Left lung (tissue), 10 donors: ENCODE results near the gene DGCR2. TPM values are rescaled to one million over a fixed set of nuclear protein-coding genes. Genes with fewer than 3 reads are reported as not detected.
"Not testable (repeated sequence)": the region's sequence is repeated elsewhere in the genome, so short reads cannot be mapped to it uniquely, and the experiment has no call there.

ENCODE experiments used
- ATAC-seq: fragments of 200-7000 bp; cut with Tn5 transposase; one replicate; pipeline ENCODE4 v1.9.1; 2020; ENCODE audit warnings: moderate library complexity
- DNase-seq, 4 donors: peaks; one replicate each; pipeline ENCODE4 v3.0.0-alpha.2; 2013 to 2020
- H3K27ac ChIP-seq, 2 donors: fragments of 200-600 bp; sonication (generic) in 1 of 2; one replicate each; pipeline versions ENCODE4 v1.5.0 to v1.8.0; 2020 to 2021
- H3K27me3 ChIP-seq, 2 donors: fragments of 200-600 bp; sonication (generic) in 1 of 2; one replicate each; pipeline versions ENCODE4 v1.5.0 to v1.8.0; 2020 to 2021
- H3K36me3 ChIP-seq, 2 donors: fragments of 200-600 bp; sonication (generic) in 1 of 2; one replicate each; pipeline versions ENCODE4 v1.5.0 to v1.8.0; 2020 to 2021
- H3K4me1 ChIP-seq, 2 donors: fragments of 200-600 bp; one replicate each; pipeline ENCODE4 v1.8.0; 2021
- H3K4me3 ChIP-seq, 2 donors: fragments of 200-600 bp; sonication (generic) in 1 of 2; one replicate each; pipeline versions ENCODE4 v1.5.0 to v1.8.0; 2020 to 2021; ENCODE audit warnings: mild to moderate bottlenecking in 1 of 2
- H3K9me3 ChIP-seq, 2 donors: fragments of 200-600 bp; sonication (generic) in 1 of 2; one replicate each; pipeline versions ENCODE4 v1.5.0 to v1.8.0; 2020 to 2021
- intact Hi-C, 2 donors: fragments of 100-400 bp; cut with DNase I; formaldehyde crosslinking; loops; one replicate each; pipeline versions ENCODE4 v1.11.2 to v1.14.2; 2022
- polyA plus RNA-seq, 6 donors: library from polyadenylated mRNA; unstranded; fragments of 120-200 nt; gene quantifications; one replicate each; pipeline ENCODE4 v1.2.1, GENCODE V29; 2013; ENCODE audit not compliant: insufficient read length in 6 of 6
- total RNA-seq, 2 donors: library from RNA; stranded (reverse); fragmentation: NEBNext Ultra II Directional; extraction: Animal tissue kit (Norgen Biotek cat#: 25700); gene quantifications; one replicate each; pipeline ENCODE4 v1.2.1, GENCODE V29; 2021
- donor health status: DM: no; HTN: yes; CAD: no.
- donor health status: DM: no; HTN: no; CAD: no.

DGCR2 gene
- total and polyA plus RNA-seq, 8 donors: 55.8 to 87.0 (median 68.2) TPM

GRCh38 chr22:19032898-19033567, 89.2 kb downstream of the DGCR2 start:
- DNase-seq: peak in 1 of 4 donors; percentile 63
- Histone ChIP-seq H3K36me3 (peaks cover 0 to 14% of the 10 kb centered on the region in 2 donors), H3K27me3 (peaks cover 16 to 38% of the 10 kb centered on the region in 2 donors)
- H3K4me1 ChIP-seq, H3K4me3 ChIP-seq, intact Hi-C loops, ATAC-seq, H3K27ac ChIP-seq, H3K9me3 ChIP-seq: not testable (repeated sequence)

- H3K4me3 ChIP-seq, H3K27ac ChIP-seq, H3K36me3 ChIP-seq, intact Hi-C loops, ATAC-seq, H3K4me1 ChIP-seq, H3K9me3 ChIP-seq: not testable (repeated sequence)
- peak in 1 of 4 donors; percentile 73 for DNase-seq
- H3K27me3 ChIP-seq: peaks cover 16 to 45% of the 10 kb centered on the region in 2 donors
Observed at GRCh38 chr22:19032156-19032785, 89.9 kb downstream of the DGCR2 start.

- H3K36me3 ChIP-seq, H3K4me1 ChIP-seq, H3K4me3 ChIP-seq, H3K27ac ChIP-seq, H3K9me3 ChIP-seq, intact Hi-C loops, ATAC-seq: not testable (repeated sequence)
- peaks cover 16 to 51% of the 10 kb centered on the region in 2 donors for H3K27me3 ChIP-seq
- DNase-seq: peak in 1 of 4 donors; percentile 43
Observed at GRCh38 chr22:19030889-19031252, 91.3 kb downstream of the DGCR2 start.

GRCh38 chr22:19030226-19030888, 91.9 kb downstream of the DGCR2 start:
- H3K4me3 ChIP-seq, H3K9me3 ChIP-seq, H3K4me1 ChIP-seq, ATAC-seq, H3K36me3 ChIP-seq, intact Hi-C loops, H3K27ac ChIP-seq: not testable (repeated sequence)
- DNase-seq: peak in 1 of 4 donors; percentile 52
- H3K27me3 ChIP-seq: peaks cover 16 to 51% of the 10 kb centered on the region in 2 donors

GRCh38 chr22:19029113-19030103, 92.8 kb downstream of the DGCR2 start:
- DNase-seq: peak in 1 of 4 donors; percentile 66
- H3K27me3 ChIP-seq: peaks cover 16 to 51% of the 10 kb centered on the region in 2 donors
- H3K9me3 ChIP-seq, H3K4me3 ChIP-seq, H3K4me1 ChIP-seq, intact Hi-C loops, ATAC-seq, H3K36me3 ChIP-seq, H3K27ac ChIP-seq: not testable (repeated sequence)

- intact Hi-C loops, ATAC-seq: not testable (repeated sequence)
- peak in 1 of 4 donors; percentile 22 for DNase-seq
Observed at GRCh38 chr22:19028060-19028455, 94.2 kb downstream of the DGCR2 start.

GRCh38 chr22:19027371-19028059, 94.7 kb downstream of the DGCR2 start:
- peaks cover 16 to 67% of the 10 kb centered on the region in 2 donors for H3K27me3 ChIP-seq
- H3K36me3 ChIP-seq, H3K4me3 ChIP-seq, ATAC-seq, H3K4me1 ChIP-seq, intact Hi-C loops, H3K9me3 ChIP-seq, H3K27ac ChIP-seq: not testable (repeated sequence)
- DNase-seq: peak in 1 of 4 donors; percentile 47

More at GRCh38 chr22:19028060-19028455, 94.2 kb downstream of the DGCR2 start:
- H3K27me3 ChIP-seq: peaks cover 16 to 62% of the 10 kb centered on the region in 2 donors
- H3K36me3 ChIP-seq, H3K4me3 ChIP-seq, H3K27ac ChIP-seq, H3K9me3 ChIP-seq, H3K4me1 ChIP-seq: not testable (repeated sequence)

GRCh38 chr22:19026080-19026479, 96.1 kb downstream of the DGCR2 start:
- intact Hi-C loops, ATAC-seq: not testable (repeated sequence)
- H3K27me3 ChIP-seq: peaks cover 16 to 73% of the 10 kb centered on the region in 2 donors

GRCh38 chr22:19024956-19025489, 97.2 kb downstream of the DGCR2 start:
- H3K9me3 ChIP-seq, intact Hi-C loops, H3K27ac ChIP-seq, H3K4me1 ChIP-seq, H3K36me3 ChIP-seq, H3K4me3 ChIP-seq, ATAC-seq, DNase-seq: not testable (repeated sequence)
- H3K27me3 ChIP-seq: peaks cover 9 to 68% of the 10 kb centered on the region in 2 donors

More at GRCh38 chr22:19026080-19026479, 96.1 kb downstream of the DGCR2 start:
- not testable (repeated sequence) for H3K4me1 ChIP-seq, H3K36me3 ChIP-seq, H3K27ac ChIP-seq, DNase-seq, H3K4me3 ChIP-seq, H3K9me3 ChIP-seq

- ATAC-seq, H3K36me3 ChIP-seq, H3K27ac ChIP-seq, intact Hi-C loops, H3K9me3 ChIP-seq, H3K4me1 ChIP-seq, H3K4me3 ChIP-seq: not testable (repeated sequence)
- H3K27me3 ChIP-seq: peaks cover 4 to 65% of the 10 kb centered on the region in 2 donors
- peak in 1 of 4 donors; percentile 39 for DNase-seq
Observed at GRCh38 chr22:19023931-19024330, 98.3 kb downstream of the DGCR2 start.
